Activated CD8-positive, alpha-beta memory T cell treated with anti-CD3 and anti-CD28 coated beads, Interleukin-2, amount 50 U/mL, for 24 hours (primary cell): Measurements from ENCODE around the gene COL5A3.
"Not testable (repeated sequence)": the region's sequence is repeated elsewhere in the genome, so short reads cannot be mapped to it uniquely, and the experiment has no call there.

Experiments used
- DNase-seq: peaks from one replicate; pipeline ENCODE4 v3.0.0-alpha.2; 2020; ENCODE audit errors: extremely low read depth

COL5A3 gene

GRCh38 chr19:10010247-10010691 lies at the start of gene COL5A3:
TSS of gene COL5A3 (minus strand) at chr19:10010504. CDS start at chr19:10010385, 119 bp downstream.
- DNase-seq, result no peak

- DNase-seq, result no peak
Observed at GRCh38 chr19:10052602-10053360, 42.5 kb upstream of the COL5A3 start.

GRCh38 chr19:10049626-10050025 lies 39.3 kb upstream of the COL5A3 start:
- DNase-seq, result no peak

GRCh38 chr19:10045371-10045770 lies 35.1 kb upstream of the COL5A3 start:
- no peak for DNase-seq

DNA sequence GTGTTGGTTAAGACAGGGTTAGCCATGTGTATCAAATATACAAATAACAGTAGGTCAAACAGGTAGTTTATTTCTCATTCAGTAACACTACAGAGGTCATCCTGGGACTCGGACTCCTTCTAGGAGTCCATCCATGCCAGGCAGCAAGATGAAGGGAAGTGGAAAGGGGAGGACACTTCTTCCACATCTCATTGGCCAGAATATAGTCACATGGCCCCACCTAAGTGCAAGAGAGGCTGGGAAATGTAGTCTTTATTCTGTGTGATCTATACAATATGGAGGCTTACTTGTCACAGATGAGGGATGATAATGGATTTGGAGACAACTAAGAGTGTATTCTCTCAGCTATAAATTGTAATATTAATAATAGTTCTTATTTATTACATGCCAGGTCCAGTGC lies 34.1 kb upstream of the COL5A3 start:
- DNase-seq, result no peak

- no peak for DNase-seq
Observed at GRCh38 chr19:10043286-10043927, 33.1 kb upstream of the COL5A3 start.

- DNase-seq, result no peak
Observed at GRCh38 chr19:10037809-10038208, 27.5 kb upstream of the COL5A3 start.

- no peak for DNase-seq
Observed at GRCh38 chr19:10037367-10037766, 27.1 kb upstream of the COL5A3 start.

DNA sequence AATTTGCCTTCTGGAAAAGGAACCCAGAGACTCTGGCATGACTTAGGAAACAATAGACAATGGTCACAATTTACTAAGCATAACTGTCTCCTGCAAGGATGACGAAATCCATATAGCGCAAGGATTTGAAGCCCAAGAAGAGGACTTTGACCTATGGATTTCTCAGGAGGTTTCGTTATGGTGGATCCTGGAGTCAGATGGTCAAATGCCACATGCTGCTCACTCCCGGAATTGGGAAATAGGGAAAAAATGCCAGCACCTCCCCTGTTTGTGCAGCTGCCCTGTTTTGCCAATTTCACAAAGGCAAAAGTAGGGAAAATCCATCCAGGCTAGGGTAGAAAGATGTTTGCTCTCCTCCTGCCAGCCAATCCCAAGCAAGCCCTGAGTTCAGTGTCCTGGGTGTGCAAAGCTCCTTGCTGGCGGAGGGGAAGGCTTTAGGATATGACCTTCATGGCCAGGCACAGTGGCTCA lies 26.3 kb upstream of the COL5A3 start:
- DNase-seq, result no peak

GRCh38 chr19:10033614-10034013 lies 23.3 kb upstream of the COL5A3 start:
- no peak for DNase-seq

DNA sequence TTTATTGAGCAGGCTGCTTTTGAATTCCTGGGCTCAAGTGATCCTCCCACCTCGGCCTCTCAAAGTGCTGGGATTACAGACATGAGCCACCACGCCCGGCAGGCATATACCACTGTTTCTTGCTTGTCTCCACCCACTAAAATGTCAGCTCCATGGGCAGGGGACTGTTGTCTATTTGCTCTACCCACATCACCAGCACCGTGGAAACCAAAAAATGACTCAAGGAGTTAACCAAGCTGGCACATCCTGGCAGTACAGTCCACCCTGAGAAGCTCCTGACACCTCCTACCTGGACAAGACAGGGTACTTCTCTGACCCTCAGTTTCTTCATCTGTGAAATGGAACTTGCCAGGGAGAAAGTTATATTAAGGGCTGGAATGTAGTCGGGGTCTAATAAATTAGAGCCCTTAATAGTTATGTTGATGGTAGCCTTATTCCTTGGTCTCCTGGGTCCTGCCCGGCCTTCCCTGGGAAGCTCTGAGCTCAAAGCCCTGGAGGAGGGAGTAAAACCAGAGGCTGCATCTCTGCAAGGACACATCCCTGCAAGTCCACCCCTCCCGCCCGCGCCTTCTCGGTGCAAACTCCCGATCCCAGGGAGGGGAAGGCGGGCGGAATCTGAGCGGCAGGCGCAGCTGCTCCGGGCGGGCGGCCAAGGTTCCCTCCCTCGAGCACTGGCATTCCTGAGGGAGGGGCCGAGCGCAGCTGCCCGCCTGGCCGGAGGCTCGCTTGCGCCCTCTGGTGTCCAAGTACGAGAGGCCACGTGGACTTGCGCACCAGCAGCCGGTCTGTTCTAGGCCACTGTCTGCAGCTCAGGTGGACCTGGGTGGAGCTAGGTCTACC lies 17.1 kb upstream of the COL5A3 start:
- DNase-seq, result peak; percentile 35

DNA sequence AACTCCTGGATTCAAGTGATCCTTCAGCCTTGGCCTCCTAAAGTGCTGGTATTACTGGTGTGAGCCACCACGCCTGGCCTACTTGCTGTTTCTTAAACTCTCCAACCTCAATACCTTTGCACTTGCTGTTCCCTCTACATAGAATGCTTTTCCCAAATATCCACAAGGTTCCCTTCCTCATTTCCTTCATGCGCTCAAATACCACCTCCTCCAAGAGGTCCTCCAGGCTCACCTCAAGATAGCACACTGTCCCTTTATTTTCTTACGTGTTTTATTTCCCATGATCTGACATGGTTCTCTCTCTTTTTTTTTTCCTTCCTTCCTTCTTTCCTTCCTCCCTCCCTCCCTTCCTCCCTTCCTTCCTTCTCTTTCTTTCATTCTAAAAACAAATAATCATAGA lies 16.4 kb upstream of the COL5A3 start:
- no peak for DNase-seq

GRCh38 chr19:10023096-10023495 lies 12.8 kb upstream of the COL5A3 start:
- not testable (repeated sequence) for DNase-seq

DNA sequence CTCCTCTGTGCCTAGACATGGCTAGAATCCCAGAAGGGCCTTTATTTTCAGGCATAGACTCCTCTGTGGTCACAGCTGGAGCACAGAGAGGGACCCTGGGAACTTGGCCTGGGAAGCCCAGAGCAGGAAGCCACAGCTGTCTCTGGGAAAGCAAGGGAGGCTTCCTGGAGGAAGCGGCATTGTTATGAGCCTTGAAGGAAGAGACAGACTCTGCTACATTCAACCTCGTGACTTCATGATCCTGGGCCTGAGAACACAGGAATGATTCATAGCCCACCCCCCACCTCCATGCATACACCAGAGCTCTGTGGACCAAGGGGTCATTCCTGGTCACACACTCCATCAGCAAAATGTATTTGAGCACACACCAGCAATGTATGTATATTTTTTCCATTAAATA lies 11.6 kb upstream of the COL5A3 start:
- DNase-seq, result no peak

DNA sequence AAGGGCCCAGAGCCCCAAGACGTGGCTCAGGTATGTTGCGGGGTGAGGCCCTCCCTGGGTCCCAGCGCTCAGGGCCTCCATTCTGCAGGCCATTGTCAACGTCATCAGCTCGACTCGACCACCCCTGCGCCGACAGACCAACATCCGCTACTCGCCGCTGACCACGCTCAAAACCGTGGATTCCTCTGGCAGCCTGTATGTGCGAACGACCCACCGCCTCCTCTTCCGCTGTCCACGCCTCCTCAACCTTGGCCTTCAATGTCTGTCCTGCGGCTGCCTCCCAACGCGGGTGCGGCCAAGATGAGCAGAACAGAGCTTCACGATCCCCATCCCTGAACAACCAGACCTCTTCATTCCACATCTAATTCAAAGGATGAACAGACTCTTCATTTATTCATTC lies 11.1 kb upstream of the COL5A3 start:
- no peak for DNase-seq

DNA sequence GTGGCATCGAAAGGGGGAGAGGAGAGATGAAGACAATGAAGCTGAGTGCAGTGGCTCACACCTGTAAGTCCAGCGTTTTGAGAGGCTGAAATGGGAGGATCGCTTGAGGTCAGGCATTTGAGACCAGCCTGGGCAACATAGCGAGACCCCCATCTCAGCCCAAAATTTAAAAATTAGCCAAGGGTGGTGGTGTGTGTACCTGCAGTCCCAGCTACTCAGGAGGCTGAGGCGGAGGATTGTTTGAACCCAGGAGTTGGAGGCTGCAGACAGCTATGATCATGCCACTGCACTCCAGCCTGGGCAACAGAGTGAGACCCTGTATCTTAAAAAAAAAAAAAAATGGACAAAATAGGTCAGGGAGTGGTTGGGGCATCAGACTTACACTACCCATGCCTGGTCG lies 10.5 kb upstream of the COL5A3 start:
- no peak for DNase-seq

GRCh38 chr19:10019246-10019645 lies 8.9 kb upstream of the COL5A3 start:
- DNase-seq, result no peak

DNA sequence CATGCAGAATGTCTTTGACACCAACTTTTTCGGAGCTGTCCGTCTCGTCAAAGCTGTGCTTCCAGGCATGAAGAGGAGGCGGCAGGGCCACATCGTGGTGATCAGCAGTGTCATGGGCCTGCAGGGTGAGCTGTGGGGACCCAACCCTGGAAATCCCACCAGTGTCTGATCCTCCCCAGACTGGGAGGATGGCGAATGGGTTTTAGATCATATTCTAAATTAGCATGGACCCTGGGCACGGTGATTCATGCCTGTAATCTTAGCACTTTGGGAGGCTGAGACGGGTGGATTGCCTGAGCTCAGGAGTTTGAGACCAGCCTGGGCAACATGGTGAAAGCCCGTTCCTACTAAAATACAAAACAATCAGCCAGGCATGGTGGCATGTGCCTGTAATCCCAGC lies 8.5 kb upstream of the COL5A3 start:
- DNase-seq, result no peak

- no peak for DNase-seq
Observed at GRCh38 chr19:10018263-10018662, 8.0 kb upstream of the COL5A3 start.

DNA sequence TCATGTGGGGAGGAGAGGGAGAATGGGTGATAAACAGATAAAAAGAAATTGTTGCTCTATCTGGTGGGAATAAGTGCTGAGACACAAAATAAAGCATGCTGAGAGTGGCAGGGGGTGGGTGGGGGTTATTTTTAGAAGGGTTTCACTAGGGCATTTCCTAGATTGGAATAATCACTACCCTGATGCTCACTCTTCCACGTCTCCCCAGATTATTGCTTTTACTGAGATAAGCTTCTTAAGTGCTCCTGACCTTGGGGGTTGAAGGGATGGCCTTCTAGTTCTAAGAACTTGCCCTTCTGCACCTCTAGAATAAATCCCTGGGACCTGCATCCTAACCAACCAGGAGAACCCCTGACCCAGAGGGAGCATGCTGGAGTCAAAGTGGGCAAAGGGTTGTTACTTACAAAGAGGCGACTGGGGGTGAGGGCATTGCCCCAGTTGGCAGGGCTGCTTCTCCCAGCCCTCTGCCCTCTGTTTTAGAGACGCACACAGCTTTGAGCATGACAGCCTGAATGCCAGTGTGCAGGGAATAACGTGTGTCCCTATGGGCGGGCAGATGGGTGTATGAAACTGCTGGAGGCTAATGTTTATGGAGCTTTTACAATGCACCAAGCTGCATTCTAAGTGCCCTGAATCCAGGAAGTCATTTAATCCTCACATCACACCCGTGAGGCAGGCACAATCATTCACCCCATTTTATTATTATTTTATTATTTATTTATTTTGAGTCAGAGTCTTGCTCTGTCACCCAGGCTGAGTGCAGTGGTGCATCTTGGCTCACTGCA lies 3.7 kb upstream of the COL5A3 start:
- DNase-seq, result no peak

DNA sequence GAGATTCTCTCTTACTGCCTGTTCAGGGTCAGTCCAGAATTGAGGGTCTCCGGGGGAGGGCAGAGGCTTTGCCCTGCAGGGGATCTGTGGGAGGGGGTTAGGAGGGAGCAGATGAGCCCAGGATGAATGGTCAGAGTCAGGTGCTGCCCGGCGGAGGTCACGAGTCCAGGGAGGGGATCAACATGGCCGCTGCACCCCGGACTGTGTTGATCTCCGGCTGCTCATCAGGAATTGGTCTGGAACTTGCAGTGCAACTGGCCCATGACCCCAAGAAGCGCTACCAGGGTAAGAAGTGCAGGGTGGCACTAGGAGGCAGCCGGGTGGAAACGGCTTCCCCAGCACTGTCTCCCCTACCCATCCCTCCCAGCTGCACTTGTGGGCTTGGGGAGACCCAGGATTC lies 3.0 kb upstream of the COL5A3 start, which contains the start of gene RDH8:
TSS of gene RDH8 (plus strand) at position 168 of the 400 bp plus-strand sequence. CDS start at position 183, 15 bp downstream.
- DNase-seq, result no peak
